H1 (cell line): ENCODE data around the gene GPD1. TPM values are rescaled to one million over a fixed set of nuclear protein-coding genes. Genes with fewer than 3 reads are reported as not detected.
A peak's percentile ranks its signal among the peaks of the same experiment; 100 is the strongest.

ENCODE experiments used
- CTCF ChIA-PET: fragments of 300-600 bp; sonication (Branson Sonifier 250); formaldehyde crosslinking; loops from one replicate; lab custom pipeline; 2021; ENCODE audit not compliant: partially characterized antibody; lab: Charles Lee
- POLR2A ChIA-PET: fragments of 300-600 bp; sonication (Branson Sonifier 250); formaldehyde crosslinking; loops from one replicate; lab custom pipeline; 2021; ENCODE audit warnings: inconsistent platforms; ENCODE audit not compliant: partially characterized antibody; lab: Charles Lee
- DNase-seq, 2 experiments: peaks; one replicate each; pipeline versions ENCODE4 v3.0.0 to v3.0.0-alpha.2; 2010 to 2022; ENCODE audit warnings: low spot score in 2 of 2, low read depth in 1 of 2, mixed read lengths in 1 of 2
- FAIRE-seq: peaks from 2 replicates; lab custom pipeline; 2011; peaks lifted over from hg19 to GRCh38; lab: Jason Lieb, UNC
- H2AFZ ChIP-seq: 2 replicates; pipeline ENCODE4 v1.8.1; 2012; ENCODE audit warnings: low read length, inconsistent platforms
- H2AK5ac ChIP-seq: 2 replicates; pipeline ENCODE4 v1.6.1; 2013; ENCODE audit warnings: low read depth, low read length
- H2BK120ac ChIP-seq: replicated peaks from 2 replicates; pipeline ENCODE3; 2013; ENCODE audit warnings: low read depth, low read length, inconsistent platforms
- H2BK12ac ChIP-seq: 2 replicates; pipeline ENCODE4 v1.6.1; 2013; ENCODE audit warnings: low read depth, low read length
- H2BK15ac ChIP-seq: 2 replicates; pipeline ENCODE4 v1.6.1; 2013; ENCODE audit warnings: low read length
- H2BK20ac ChIP-seq: 2 replicates; pipeline ENCODE4 v1.6.1; 2013; ENCODE audit warnings: low read length
- H2BK5ac ChIP-seq: 2 replicates; pipeline ENCODE4 v1.6.1; 2013; ENCODE audit warnings: low read depth, low read length
- H3K14ac ChIP-seq: 2 replicates; pipeline ENCODE4 v1.6.1; 2013; ENCODE audit warnings: inconsistent platforms; ENCODE audit not compliant: insufficient read length
- H3K18ac ChIP-seq: 2 replicates; pipeline ENCODE4 v1.6.1; 2013; ENCODE audit warnings: low read length; ENCODE audit errors: extremely low read depth
- H3K23ac ChIP-seq: 2 replicates; pipeline ENCODE4 v1.6.1; 2013; ENCODE audit warnings: inconsistent platforms; ENCODE audit not compliant: insufficient read length
- H3K23me2 ChIP-seq: 2 replicates; pipeline ENCODE4 v1.6.1; 2013; ENCODE audit warnings: low read depth, low read length
- H3K27ac ChIP-seq: 2 replicates; pipeline ENCODE4 v1.6.1; 2011; ENCODE audit warnings: low read depth, low read length, inconsistent platforms
- H3K27me3 ChIP-seq, 4 experiments: replicated peaks in 1 of 4; 1 replicate in 1 of 4; 2 replicates in 3 of 4; pipeline versions ENCODE4 v1.6.1 to v1.8.1; 2011 to 2013; ENCODE audit warnings: low read length in 3 of 4, mild to moderate bottlenecking in 3 of 4, inconsistent platforms in 2 of 4, mixed read lengths in 2 of 4, moderate library complexity in 1 of 4; ENCODE audit not compliant: control insufficient read depth in 3 of 4, insufficient read depth in 3 of 4; ENCODE audit errors: extremely low read depth in 1 of 4
- H3K36me3 ChIP-seq, 4 experiments: 2 replicates each; pipeline versions ENCODE4 v1.6.1 to v1.8.1; 2011 to 2013; ENCODE audit warnings: mild to moderate bottlenecking in 4 of 4, low read length in 3 of 4, moderate library complexity in 2 of 4, control low read depth in 1 of 4, inconsistent platforms in 1 of 4; ENCODE audit not compliant: insufficient read depth in 4 of 4, control insufficient read depth in 2 of 4
- H3K4ac ChIP-seq: replicated peaks from 2 replicates; pipeline ENCODE3; 2013; ENCODE audit warnings: low read length, low read depth, mixed read lengths, inconsistent platforms; ENCODE audit not compliant: insufficient read length
- H3K4me1 ChIP-seq, 4 experiments: replicated peaks in 1 of 4; 1 replicate in 1 of 4; 2 replicates in 3 of 4; pipeline versions ENCODE4 v1.6.1 to v1.8.1; 2011 to 2013; ENCODE audit warnings: low read length in 3 of 4, inconsistent platforms in 2 of 4, mixed read lengths in 1 of 4; ENCODE audit not compliant: insufficient read depth in 4 of 4, control insufficient read depth in 3 of 4
- H3K4me2 ChIP-seq, 2 experiments: 2 replicates each; pipeline versions ENCODE4 v1.6.1 to v1.8.1; 2011 to 2013; ENCODE audit warnings: low read depth in 2 of 2, low read length in 2 of 2, control low read depth in 1 of 2, inconsistent platforms in 1 of 2, mild to moderate bottlenecking in 1 of 2; ENCODE audit not compliant: insufficient read depth in 1 of 2
- H3K4me3 ChIP-seq, 4 experiments: fragments of 200-600, 300-600 bp in 1 of 4; sonication (generic), shearing (Covaris generic), sonication (Bioruptor Twin) in 1 of 4; 2 replicates each; pipeline versions ENCODE4 v1.5.1 to v1.8.1; 2011 to 2016; ENCODE audit warnings: low read length in 4 of 4, low read depth in 3 of 4, control low read depth in 2 of 4, inconsistent platforms in 2 of 4, mild to moderate bottlenecking in 2 of 4, mixed read lengths in 1 of 4, moderate library complexity in 1 of 4; ENCODE audit not compliant: insufficient read depth in 2 of 4; ENCODE audit errors: extremely low read depth in 1 of 4
- H3K56ac ChIP-seq: replicated peaks from 2 replicates; pipeline ENCODE3; 2013; ENCODE audit warnings: low read depth, mild to moderate bottlenecking, mixed read lengths, low read length, inconsistent platforms; ENCODE audit not compliant: insufficient read length
- H3K79me1 ChIP-seq: 2 replicates; pipeline ENCODE4 v1.6.1; 2013; ENCODE audit warnings: low read depth, low read length, control low read depth
- H3K79me2 ChIP-seq, 2 experiments: 2 replicates each; pipeline versions ENCODE4 v1.6.1 to v1.8.1; 2012 to 2013; ENCODE audit warnings: low read length in 2 of 2, mild to moderate bottlenecking in 2 of 2, inconsistent platforms in 1 of 2; ENCODE audit not compliant: insufficient read depth in 2 of 2, control insufficient read depth in 1 of 2
- H3K9ac ChIP-seq, 4 experiments: replicated peaks in 1 of 4; 1 replicate in 1 of 4; 2 replicates in 3 of 4; pipeline versions ENCODE4 v1.6.1 to v1.8.1; 2011 to 2013; ENCODE audit warnings: low read depth in 3 of 4, low read length in 3 of 4, control low read depth in 2 of 4, mild to moderate bottlenecking in 2 of 4, moderate library complexity in 2 of 4, inconsistent platforms in 1 of 4; ENCODE audit errors: extremely low read depth in 1 of 4
- H3K9me3 ChIP-seq, 2 experiments: 2 replicates each; pipeline versions ENCODE4 v1.6.1 to v1.8.1; 2012 to 2013; ENCODE audit warnings: mild to moderate bottlenecking in 2 of 2, moderate library complexity in 2 of 2, control low read depth in 1 of 2, inconsistent platforms in 1 of 2, low read depth in 1 of 2, low read length in 1 of 2, mixed read lengths in 1 of 2; ENCODE audit not compliant: insufficient read depth in 2 of 2
- H4K20me1 ChIP-seq, 2 experiments: replicated peaks in 1 of 2; 2 replicates each; pipeline versions ENCODE3 to v1.8.1; 2011 to 2013; ENCODE audit warnings: inconsistent platforms in 2 of 2, low read length in 2 of 2, mild to moderate bottlenecking in 1 of 2; ENCODE audit not compliant: insufficient read depth in 2 of 2, control insufficient read depth in 1 of 2
- H4K5ac ChIP-seq: 2 replicates; pipeline ENCODE4 v1.6.1; 2013; ENCODE audit warnings: low read length, low read depth, mixed read lengths, inconsistent platforms; ENCODE audit not compliant: insufficient read length
- H4K8ac ChIP-seq: 2 replicates; pipeline ENCODE4 v1.8.0; 2013; ENCODE audit warnings: mild to moderate bottlenecking, moderate library complexity, low read length, inconsistent platforms; ENCODE audit not compliant: insufficient read depth; ENCODE audit errors: extremely low read depth
- H4K91ac ChIP-seq: replicated peaks from 2 replicates; pipeline ENCODE3; 2013; ENCODE audit warnings: low read length, mixed read lengths, inconsistent platforms; ENCODE audit not compliant: insufficient read length
- CBX5 ChIP-seq: fragments of 300-800, 300-1000 bp; sonication (generic); IDR thresholded peaks from 2 replicates; pipeline ENCODE4 v1.7.1; 2016; ENCODE audit warnings: antibody characterized with exemption, low read length, low read depth
- CBX8 ChIP-seq: fragments of 300-800, 300-1000 bp; sonication (generic); IDR thresholded peaks from 2 replicates; pipeline ENCODE4 v1.7.1; 2016; ENCODE audit warnings: low read depth, low read length, borderline replicate concordance
- CHD2 ChIP-seq: IDR thresholded peaks from 2 replicates; pipeline ENCODE4 v1.6.1; 2012; ENCODE audit warnings: low read length, improper control_type of control experiment
- EGR1 ChIP-seq: IDR thresholded peaks from 2 replicates; pipeline ENCODE4 v1.6.1; 2011; ENCODE audit warnings: low read depth, low read length, borderline replicate concordance
- EP300 ChIP-seq, 2 experiments: IDR thresholded peaks; 1 replicate in 1 of 2; 2 replicates in 1 of 2; pipeline ENCODE4 v1.6.1; 2011 to 2012; ENCODE audit warnings: low read depth in 2 of 2, low read length in 2 of 2, mild to moderate bottlenecking in 2 of 2, borderline replicate concordance in 1 of 2, inconsistent platforms in 1 of 2, moderate library complexity in 1 of 2
- KDM1A ChIP-seq: fragments of 200-600, 300-600 bp; sonication (generic); IDR thresholded peaks from 2 replicates; pipeline ENCODE4 v1.7.1; 2016; ENCODE audit warnings: mild to moderate bottlenecking, low read length, borderline replicate concordance
- MAFK ChIP-seq: IDR thresholded peaks from 2 replicates; pipeline ENCODE4 v1.6.1; 2012; ENCODE audit warnings: low read depth, mild to moderate bottlenecking, improper control_type of control experiment, low read length
- NANOG ChIP-seq: IDR thresholded peaks from 2 replicates; pipeline ENCODE4 v1.6.1; 2011; ENCODE audit warnings: low read length, low read depth, mild to moderate bottlenecking, inconsistent platforms; ENCODE audit not compliant: insufficient read depth, poor library complexity, severe bottlenecking
- NRF1 ChIP-seq: IDR thresholded peaks from 2 replicates; pipeline ENCODE4 v1.6.1; 2011; ENCODE audit warnings: mild to moderate bottlenecking, low read depth, low read length, improper control_type of control experiment
- POLR2AphosphoS5 ChIP-seq: IDR thresholded peaks from 2 replicates; pipeline ENCODE4 v1.6.1; 2011; ENCODE audit warnings: low read depth, low read length
- RAD21 ChIP-seq, 2 experiments: IDR thresholded peaks in 1 of 2; conservative IDR thresholded peaks in 1 of 2; 2 replicates each; pipeline ENCODE4 v1.6.1; 2011; ENCODE audit warnings: low read depth in 2 of 2, low read length in 2 of 2, improper control_type of control experiment in 1 of 2, inconsistent platforms in 1 of 2, mild to moderate bottlenecking in 1 of 2, moderate library complexity in 1 of 2
- SIRT6 ChIP-seq: IDR thresholded peaks from one replicate; pipeline ENCODE4 v1.7.1; 2012; ENCODE audit warnings: low read length, inconsistent platforms
- SP2 ChIP-seq: IDR thresholded peaks from 2 replicates; pipeline ENCODE4 v1.6.1; 2012; ENCODE audit warnings: mild to moderate bottlenecking, low read length, inconsistent platforms
- WGBS, 2 experiments: shearing (Covaris generic) in 1 of 2; methylation state at CpG; one replicate each; pipeline versions ENCODE4 v1.1.6 to v1.1.7; 2013 to 2015; ENCODE audit warnings: low lambda C conversion rate in 2 of 2, mixed read lengths in 2 of 2, inconsistent platforms in 1 of 2, low coverage in 1 of 2, missing lambda C conversion rate in 1 of 2; ENCODE audit not compliant: insufficient replicate concordance in 2 of 2, insufficient coverage in 1 of 2, insufficient read length in 1 of 2; ENCODE audit errors: extremely low coverage in 1 of 2, missing lambda C conversion rate in 1 of 2; 5-methylcytosine and 5-hydroxymethylcytosine counted together
- polyA plus RNA-seq, 7 experiments: library from polyadenylated mRNA; depleted of rRNA in 3 of 7; stranded (reverse) in 5 of 7; unstranded in 2 of 7; fragments of >200 nt in 5 of 7; fragments of 200-250 nt in 2 of 7; gene quantifications; 1 replicate in 5 of 7; 2 replicates in 1 of 7; 4 replicates in 1 of 7; pipeline versions ENCODE4 v1.2.1 to v1.2.3, GENCODE V29; 2011 to 2013; ENCODE audit warnings: missing spikeins in 2 of 7, mixed read lengths in 2 of 7
- total RNA-seq: library from RNA; stranded (reverse); fragmentation: NEBNext Ultra II Directional; extraction: Animal tissue kit (Norgen Biotek cat#: 25700); gene quantifications from 2 replicates; pipeline ENCODE4 v1.2.1, GENCODE V29; 2021

Gene GPD1
- total and polyA plus RNA-seq, 2 of the 8 experiments (the other 6 are each of a cell fraction or from before 2014, with no cell fraction given), result 0.45 to 0.74 TPM

- DNase-seq (no peak), FAIRE-seq (no peak)
- no peak overlapping the region for H2BK120ac ChIP-seq
- no peak overlapping the region; the same call in 1 of the 2 replicates for H2BK5ac ChIP-seq
- no peak overlapping the region for H2BK12ac ChIP-seq
- no peaks in the 10 kb centered on the region for H3K36me3 ChIP-seq
- no peak overlapping the region for H4K8ac ChIP-seq
- H4K91ac ChIP-seq, result peak overlapping the region; percentile 19
- H3K23ac ChIP-seq, result no peak overlapping the region
- H2BK20ac ChIP-seq, result no peak overlapping the region
- H2BK15ac ChIP-seq, result no peak overlapping the region
- H3K9ac ChIP-seq, result no peak overlapping the region
- no peaks in the 10 kb centered on the region for H4K20me1 ChIP-seq
- H3K9me3 ChIP-seq, result no peaks in the 10 kb centered on the region
- TF ChIP-seq CHD2, result no peak
- no peak for TF ChIP-seq RAD21 (IDR thresholded peaks at IDR 0.05 in 1 of 2, conservative IDR thresholded peaks at IDR 0.05 in 1 of 2; ENCODE audit: low read depth in 2 of 2, low read length in 2 of 2)
- no peak for TF ChIP-seq NRF1
- no peak for TF ChIP-seq MAFK
- no peak for TF ChIP-seq SIRT6
- TF ChIP-seq EP300 (IDR thresholded peaks at IDR 0.05; ENCODE audit: borderline replicate concordance in 1 of 2, low read depth in 2 of 2, low read length in 2 of 2), result no peak
- TF ChIP-seq SP2, result no peak
- no peak for TF ChIP-seq NANOG
- no peak for TF ChIP-seq CBX5
- no peak for TF ChIP-seq KDM1A
- TF ChIP-seq CBX8, result no peak
- no peak for TF ChIP-seq EGR1
- no peak for TF ChIP-seq POLR2AphosphoS5
- no peak overlapping the region for H2AFZ ChIP-seq
- no peaks in the 10 kb centered on the region for H3K79me1 ChIP-seq
- no peak overlapping the region for H3K4me3 ChIP-seq
- POLR2A ChIA-PET, result interaction anchor here (1.4 to 1.5 kb wide), 2 partner anchors 10 to 11 kb away, joined by 4 to 7 read pairs; partner anchors contain the start of gene SMARCD1
- peaks cover 0 to 6% (median 3%) of the 10 kb centered on the region in 4 experiments; a peak in 5 of 7 replicates for H3K4me1 ChIP-seq
- no peak overlapping the region for H3K4me2 ChIP-seq
- no peak overlapping the region for H2AK5ac ChIP-seq
- H3K79me2 ChIP-seq, result no peaks in the 10 kb centered on the region
- no peak overlapping the region for H3K4ac ChIP-seq
- 90% methylated on average over 7 of the region's 7 CpGs; no CpG with 5 or more reads in 1 of the 2 experiments for WGBS, 2 experiments
- no peak overlapping the region for H3K18ac ChIP-seq
- CTCF ChIA-PET, result interaction anchor here (0.6 to 27.3 kb wide), 11 partner anchors 11 to 241 kb away, joined by 3 to 625 read pairs (median 17); partner anchors contain the start of genes AQP6, ASIC1, COX14 and GPD1
- H4K5ac ChIP-seq, result no peak overlapping the region
- H3K14ac ChIP-seq, result no peak overlapping the region
- H3K27ac ChIP-seq, result no peak overlapping the region
- no peaks in the 10 kb centered on the region; the same call in 1 of the 2 replicates for H3K23me2 ChIP-seq
- no peak overlapping the region for H3K56ac ChIP-seq
- no peaks in the 10 kb centered on the region; a peak in 1 of 7 replicates for H3K27me3 ChIP-seq
These were observed 30.6 kb upstream of the GPD1 start for GRCh38 chr12:50073206-50073605.
